CD4-positive, alpha-beta T cell treated with Interleukin-17A for 4 hours (primary cell): Measurements from ENCODE around the gene RGPD6.
"Not testable (repeated sequence)": the region's sequence is repeated elsewhere in the genome, so short reads cannot be mapped to it uniquely, and the experiment has no call there.

Experiments
- DNase-seq: peaks from one replicate; pipeline ENCODE4 v3.0.0-alpha.2; 2020; ENCODE audit warnings: mixed read lengths

Gene RGPD6

GRCh38 chr2:110480084-110480483 is 96.9 kb downstream of the RGPD6 start:
- not testable (repeated sequence) for DNase-seq

GRCh38 chr2:110477370-110477769 is 99.7 kb downstream of the RGPD6 start:
- DNase-seq, result not testable (repeated sequence)

GRCh38 chr2:110476952-110477351 is 100.1 kb downstream of the RGPD6 start:
- not testable (repeated sequence) for DNase-seq

- not testable (repeated sequence) for DNase-seq
These were observed 101.2 kb downstream of the RGPD6 start for GRCh38 chr2:110475627-110476359.

- DNase-seq, result not testable (repeated sequence)
These were observed 102.1 kb downstream of the RGPD6 start for GRCh38 chr2:110474898-110475297.

- DNase-seq, result not testable (repeated sequence)
These were observed 104.0 kb downstream of the RGPD6 start for GRCh38 chr2:110473059-110473358.

- not testable (repeated sequence) for DNase-seq
These were observed 104.6 kb downstream of the RGPD6 start, which contains the start of gene LIMS4 for GRCh38 chr2:110472171-110473058. Gene LIMS4 (minus strand): TSS chr2:110472816. CDS start chr2:110472778, 38 bp downstream.

- not testable (repeated sequence) for DNase-seq
These were observed 108.1 kb downstream of the RGPD6 start for GRCh38 chr2:110468921-110469320.

- not testable (repeated sequence) for DNase-seq
These were observed 111.7 kb downstream of the RGPD6 start for GRCh38 chr2:110465312-110465711.
